ENCODE data around the gene GET4.

DNA sequence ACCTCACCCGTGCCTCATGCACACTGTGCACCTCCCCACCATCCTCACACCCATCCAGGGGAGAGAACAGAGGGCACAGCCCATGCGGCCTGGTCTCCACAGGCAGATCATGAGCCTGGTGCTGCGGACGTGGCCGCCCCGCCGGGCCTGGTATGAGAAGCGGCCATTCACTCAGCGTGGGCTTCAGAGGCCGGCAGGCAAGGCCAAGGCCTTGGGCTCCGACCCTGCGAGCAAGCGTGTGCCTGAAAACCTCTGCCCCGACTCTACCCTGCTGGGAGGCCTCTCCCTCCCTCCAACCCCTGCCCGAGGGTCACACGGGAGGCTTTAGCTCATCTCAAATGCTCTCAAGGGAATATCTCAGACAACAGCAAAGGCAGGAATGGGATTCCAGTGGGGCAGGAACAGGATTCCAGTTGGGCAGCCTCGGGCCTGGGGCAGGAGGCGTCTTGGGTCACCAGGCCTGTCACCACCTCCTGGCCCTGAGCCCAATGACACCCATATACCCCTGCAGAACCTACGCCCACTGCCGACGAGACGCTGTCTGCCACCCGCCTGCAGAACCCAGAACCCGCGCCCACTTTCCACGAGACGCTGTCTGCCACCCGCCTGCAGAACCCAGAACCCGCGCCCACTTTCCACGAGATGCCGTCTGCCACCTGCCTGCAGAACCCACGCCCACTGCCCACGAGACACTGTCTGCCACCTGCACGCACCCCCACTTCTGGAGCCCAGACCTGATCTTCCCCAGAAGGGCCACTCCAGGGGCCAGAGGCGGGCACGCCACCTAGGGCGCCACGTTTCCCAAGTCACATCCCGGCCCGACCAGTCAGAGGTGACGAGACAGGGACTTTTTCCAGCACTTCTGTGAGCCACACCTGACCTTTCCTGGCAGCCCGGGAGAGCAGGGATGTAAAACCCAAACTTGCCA, 39.2 kb downstream of the GET4 start:
- no peak for TF ChIP-seq CTCF (IDR thresholded peaks at IDR 0.05)
- TF ChIP-seq EZH2phosphoT487 (IDR thresholded peaks at IDR 0.05) = no peak
- TF ChIP-seq EZH2 (IDR thresholded peaks at IDR 0.05) = no peak
